ENCODE results near the gene MALRD1. TPM values are rescaled to one million over a fixed set of nuclear protein-coding genes. Genes with fewer than 3 reads are reported as not detected.

Gene MALRD1
- total RNA-seq, 4 donors from 2014 or later = 0.23 TPM; not detected in 3

GRCh38 chr10:19659920-19660655 is 611.5 kb downstream of the MALRD1 start:
- TF ChIP-seq POLR2A (IDR thresholded peaks at IDR 0.05) (no peak), CTCF (IDR thresholded peaks at IDR 0.05) (no peak)
- H3K4me3 ChIP-seq (ENCODE audit: low read depth, poor library complexity, severe bottlenecking) = no peak overlapping the region
- intact Hi-C loops (cut with DNase I; ENCODE audit: low total_unique reads) = no loop called here
- WGBS, 2 donors = 62 to 70% methylated on average over 4 of the region's 4 CpGs
- DNase-seq (ENCODE audit: low spot score in 2 of 2) = no peak

GRCh38 chr10:19663344-19663743 is 614.7 kb downstream of the MALRD1 start:
- 79 to 91% methylated on average over 1 of the region's 1 CpG for WGBS, 2 donors
- TF ChIP-seq POLR2A (IDR thresholded peaks at IDR 0.05) (no peak), CTCF (IDR thresholded peaks at IDR 0.05) (no peak)
- DNase-seq (ENCODE audit: low spot score in 2 of 2) = no peak
- no peak overlapping the region for H3K4me3 ChIP-seq (ENCODE audit: low read depth, poor library complexity, severe bottlenecking)
- intact Hi-C loops (cut with DNase I; ENCODE audit: low total_unique reads) = no loop called here

- WGBS, 2 donors = 90 to 92% methylated on average over 5 of the region's 5 CpGs
- intact Hi-C loops (cut with DNase I; ENCODE audit: low total_unique reads) = no loop called here
- H3K4me3 ChIP-seq (ENCODE audit: low read depth, poor library complexity, severe bottlenecking) = no peak overlapping the region
- no peak for TF ChIP-seq CTCF (IDR thresholded peaks at IDR 0.05)
- TF ChIP-seq POLR2A (IDR thresholded peaks at IDR 0.05) = no peak
- no peak for DNase-seq (ENCODE audit: low spot score in 2 of 2)
Observed at GRCh38 chr10:19668116-19668515, 619.5 kb downstream of the MALRD1 start.

- no peak overlapping the region for H3K4me3 ChIP-seq (ENCODE audit: low read depth, poor library complexity, severe bottlenecking)
- no peak for DNase-seq (ENCODE audit: low spot score in 2 of 2)
- no peak for TF ChIP-seq POLR2A (IDR thresholded peaks at IDR 0.05)
- no peak for TF ChIP-seq CTCF (IDR thresholded peaks at IDR 0.05)
- 87 to 88% methylated on average over 4 of the region's 4 CpGs for WGBS, 2 donors
- intact Hi-C loops (cut with DNase I; ENCODE audit: low total_unique reads) = no loop called here
Observed at GRCh38 chr10:19676063-19676462, 627.5 kb downstream of the MALRD1 start.

- no peak overlapping the region for H3K4me3 ChIP-seq (ENCODE audit: low read depth, poor library complexity, severe bottlenecking)
- WGBS, 2 donors = 77 to 87% methylated on average over 3 of the region's 3 CpGs
- DNase-seq (ENCODE audit: low spot score in 2 of 2) = no peak
- intact Hi-C loops (cut with DNase I; ENCODE audit: low total_unique reads) = no loop called here
- TF ChIP-seq CTCF (IDR thresholded peaks at IDR 0.05) = no peak
- no peak for TF ChIP-seq POLR2A (IDR thresholded peaks at IDR 0.05)
Observed at GRCh38 chr10:19683356-19683755, 634.8 kb downstream of the MALRD1 start.

- intact Hi-C loops (cut with DNase I; ENCODE audit: low total_unique reads) = no loop called here
- WGBS, 2 donors = 55 to 57% methylated on average over 5 of the region's 5 CpGs
- no peak for TF ChIP-seq CTCF (IDR thresholded peaks at IDR 0.05)
- no peak for TF ChIP-seq POLR2A (IDR thresholded peaks at IDR 0.05)
- no peak for DNase-seq (ENCODE audit: low spot score in 2 of 2)
- H3K4me3 ChIP-seq (ENCODE audit: low read depth, poor library complexity, severe bottlenecking) = no peak overlapping the region
Observed at GRCh38 chr10:19683960-19684359, 635.4 kb downstream of the MALRD1 start.

Measured in lower leg skin (tissue), 4 donors.